ENCODE results near the gene ENGASE. TPM values are rescaled to one million over a fixed set of nuclear protein-coding genes. Genes with fewer than 3 reads are reported as not detected.
A peak's percentile ranks its signal among the peaks of the same experiment; 100 is the strongest.
"Not testable (repeated sequence)": the region's sequence is repeated elsewhere in the genome, so short reads cannot be mapped to it uniquely, and the experiment has no call there.

Gene ENGASE
- total and polyA plus RNA-seq, 7 experiments from 2014 or later = 3.8 to 214 (median 82.7) TPM

DNA sequence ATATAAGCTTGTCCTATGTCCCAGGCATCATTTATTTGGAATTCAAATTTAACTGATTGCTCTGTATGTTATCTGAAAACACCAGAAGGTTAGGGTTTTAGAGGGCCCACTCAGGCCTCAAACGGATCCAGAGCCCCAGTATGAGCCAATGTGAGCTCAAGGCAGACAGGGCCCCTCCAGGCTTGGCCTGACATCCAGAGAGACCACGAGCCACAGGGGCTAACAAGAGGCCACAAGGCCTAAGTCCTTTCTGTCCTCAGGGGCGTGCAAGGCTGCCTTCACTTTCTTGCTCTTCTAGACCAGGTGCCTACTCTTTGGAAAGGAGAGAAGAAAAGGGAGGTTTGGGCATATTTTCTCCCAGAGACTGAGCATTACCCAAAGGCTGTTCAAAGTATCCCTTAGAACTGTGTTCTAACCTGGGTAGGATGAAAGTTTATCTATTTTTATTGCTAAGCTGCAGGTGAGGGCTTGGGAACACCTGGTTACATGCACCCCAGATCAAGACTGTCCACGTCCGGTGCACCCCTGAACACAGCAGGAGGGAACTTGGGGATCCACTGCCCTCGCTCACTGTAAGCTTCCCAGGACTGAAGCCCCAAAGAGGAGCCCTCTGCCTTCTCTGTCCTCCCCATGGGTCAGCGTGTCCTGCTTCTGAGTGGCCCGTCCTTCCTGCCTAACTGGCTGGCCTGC is 1.5 kb upstream of the ENGASE start:
- Histone ChIP-seq H3K27me3 (ENCODE audit: control insufficient read depth in 2 of 2, insufficient read depth in 2 of 2, low read length in 2 of 2) (no peaks in the 10 kb centered on the region), H3K36me3 (ENCODE audit: control insufficient read depth in 2 of 3, insufficient read depth in 3 of 3, low read length in 3 of 3) (peaks cover 0 to 3% (median 0%) of the 10 kb centered on the region in 3 experiments), H3K4me3 (ENCODE audit: low read length) (no peak overlapping the region), H3K4me1 (ENCODE audit: control insufficient read depth in 2 of 2, insufficient read depth in 2 of 2, low read length in 2 of 2) (peaks cover 8 to 14% of the 10 kb centered on the region in 2 donors), H3K27ac (ENCODE audit: low read depth, low read length) (no peak overlapping the region), H3K9me3 (ENCODE audit: control insufficient read depth in 2 of 3, low read length in 3 of 3) (no peaks in the 10 kb centered on the region)
- Mint-ChIP-seq H3K4me1 (peaks cover 9 to 26% (median 18%) of the 10 kb centered on the region in 7 donors), H3K27me3 (peaks cover 0 to 4% (median 0%) of the 10 kb centered on the region in 5 donors), H3K36me3 (no peaks in the 10 kb centered on the region), H3K9me3 (no peaks in the 10 kb centered on the region), H3K27ac (no peak overlapping the region), H3K4me3 (peak overlapping the region in 3 of 10 donors; percentile 87 to 92 (median 90))
- ChIA-PET CTCF (interaction anchor here (0.6 to 3.0 kb wide), 5 partner anchors 10 to 207 kb away, joined by 3 to 11 read pairs (median 5); no protein-coding TSS in a partner anchor), POLR2A (no interaction called here)
- no peak for ATAC-seq
- DNase-seq = no peak
- intact Hi-C loops (cut with micrococcal nuclease) = loop anchor here in 1 of 2 donors (10.0 kb wide), 1 partner anchor 922 kb away; no protein-coding TSS in a partner anchor

DNA sequence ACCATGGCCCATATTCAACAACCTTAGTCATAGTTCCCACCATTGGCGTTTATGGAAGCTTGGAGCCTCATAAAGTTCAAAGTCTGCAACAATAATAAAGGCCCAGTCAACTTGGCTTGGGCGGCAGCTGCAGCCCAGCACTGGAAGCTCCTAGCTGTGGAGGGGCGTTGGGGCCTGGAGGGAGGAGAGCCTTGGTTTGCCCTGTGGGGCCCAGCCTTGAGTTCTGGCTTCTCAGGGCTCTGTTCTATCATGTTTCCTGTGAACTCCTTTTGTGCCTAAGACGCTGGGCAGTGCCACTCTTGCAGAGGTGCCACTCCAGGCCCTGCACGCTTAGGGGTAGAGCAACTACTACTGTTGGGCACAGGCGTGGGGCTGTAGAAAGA is 927 bp upstream of the ENGASE start:
- ChIA-PET POLR2A (no interaction called here), CTCF (interaction anchor here (0.6 to 3.0 kb wide), 6 partner anchors 8 to 208 kb away, joined by 3 to 11 read pairs (median 6); no protein-coding TSS in a partner anchor)
- Histone ChIP-seq H3K9me3 (ENCODE audit: control insufficient read depth in 2 of 3, low read length in 3 of 3) (no peaks in the 10 kb centered on the region), H3K4me3 (ENCODE audit: low read length) (peak overlapping the region; percentile 64), H3K36me3 (ENCODE audit: control insufficient read depth in 2 of 3, insufficient read depth in 3 of 3, low read length in 3 of 3) (peaks cover 0 to 9% (median 0%) of the 10 kb centered on the region in 3 experiments), H3K4me1 (ENCODE audit: control insufficient read depth in 2 of 2, insufficient read depth in 2 of 2, low read length in 2 of 2) (peaks cover 8 to 14% of the 10 kb centered on the region in 2 donors), H3K27ac (ENCODE audit: low read depth, low read length) (no peak overlapping the region), H3K27me3 (ENCODE audit: control insufficient read depth in 2 of 2, insufficient read depth in 2 of 2, low read length in 2 of 2) (no peaks in the 10 kb centered on the region)
- no peaks in the 10 kb centered on the region for H3K9me3 Mint-ChIP-seq
- peaks cover 0 to 4% (median 0%) of the 10 kb centered on the region in 5 donors for H3K27me3 Mint-ChIP-seq
- peak overlapping the region in 1 of 9 donors; percentile 14 for H3K27ac Mint-ChIP-seq
- H3K4me1 Mint-ChIP-seq = peaks cover 9 to 26% (median 18%) of the 10 kb centered on the region in 7 donors
- DNase-seq (no peak), ATAC-seq (no peak)
- H3K36me3 Mint-ChIP-seq = peaks cover 0 to 5% (median 0%) of the 10 kb centered on the region in 5 donors
- H3K4me3 Mint-ChIP-seq = peak overlapping the region in 8 of 10 donors; percentile 3 to 94 (median 86)
- intact Hi-C loops (cut with micrococcal nuclease) = loop anchor here in 1 of 2 donors (1.0 to 10.0 kb wide), 2 partner anchors 64 to 921 kb away; partner anchors contain the start of gene CANT1

DNA sequence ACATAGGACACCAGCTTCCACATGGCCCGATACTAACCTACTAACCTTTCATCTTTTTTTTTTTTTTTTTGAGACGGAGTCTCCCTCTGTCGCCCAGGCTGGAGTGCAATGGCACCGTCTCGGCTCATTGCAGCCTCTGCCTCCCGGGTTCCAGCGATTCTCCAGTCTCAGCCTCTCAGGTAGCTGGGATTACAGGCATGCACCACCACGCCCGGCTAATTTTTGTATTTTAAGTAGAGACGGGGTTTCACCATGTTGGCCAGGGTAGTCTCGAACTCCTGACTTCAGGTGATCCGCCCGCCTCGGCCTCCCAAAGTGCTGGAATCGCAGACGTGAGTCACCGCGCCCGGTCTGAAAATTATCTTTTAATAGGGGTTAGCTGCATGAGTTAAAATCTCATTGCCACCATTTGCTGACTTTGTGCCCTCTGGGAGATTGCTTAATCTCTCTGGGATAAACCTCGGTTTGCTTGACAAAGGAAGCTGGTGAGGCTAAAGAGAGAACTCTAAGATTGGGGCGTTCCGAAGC is 439 bp upstream of the ENGASE start:
- intact Hi-C loops (cut with micrococcal nuclease) = loop anchor here in 1 of 2 donors (1.0 to 10.0 kb wide), 2 partner anchors 65 to 921 kb away; partner anchors contain the start of gene CANT1
- Histone ChIP-seq H3K36me3 (ENCODE audit: control insufficient read depth in 2 of 3, insufficient read depth in 3 of 3, low read length in 3 of 3) (peaks cover 0 to 13% (median 0%) of the 10 kb centered on the region in 3 experiments), H3K27ac (ENCODE audit: low read depth, low read length) (peak overlapping the region; percentile 74), H3K4me1 (ENCODE audit: control insufficient read depth in 2 of 2, insufficient read depth in 2 of 2, low read length in 2 of 2) (peaks cover 8 to 14% of the 10 kb centered on the region in 2 donors), H3K4me3 (ENCODE audit: low read length) (peak overlapping the region; percentile 64)
- not testable (repeated sequence) for ATAC-seq; H3K27me3 Mint-ChIP-seq; DNase-seq; H3K36me3 Mint-ChIP-seq; H3K9me3 ChIP-seq (ENCODE audit: control insufficient read depth in 2 of 3, low read length in 3 of 3); H3K27me3 ChIP-seq (ENCODE audit: control insufficient read depth in 2 of 2, insufficient read depth in 2 of 2, low read length in 2 of 2); H3K9me3 Mint-ChIP-seq
- peak overlapping the region; percentile 69 to 94 (median 86) for H3K4me3 Mint-ChIP-seq
- H3K4me1 Mint-ChIP-seq = peaks cover 9 to 26% (median 18%) of the 10 kb centered on the region in 7 donors
- ChIA-PET POLR2A (interaction anchor here (0.6 to 1.0 kb wide), 3 partner anchors 15 to 1948 kb away, joined by 3 read pairs; no protein-coding TSS in a partner anchor), CTCF (interaction anchor here (0.6 to 3.0 kb wide), 7 partner anchors 9 to 318 kb away, joined by 3 to 11 read pairs (median 5); no protein-coding TSS in a partner anchor)
- H3K27ac Mint-ChIP-seq = peak overlapping the region; percentile 51 to 94 (median 79)

DNA sequence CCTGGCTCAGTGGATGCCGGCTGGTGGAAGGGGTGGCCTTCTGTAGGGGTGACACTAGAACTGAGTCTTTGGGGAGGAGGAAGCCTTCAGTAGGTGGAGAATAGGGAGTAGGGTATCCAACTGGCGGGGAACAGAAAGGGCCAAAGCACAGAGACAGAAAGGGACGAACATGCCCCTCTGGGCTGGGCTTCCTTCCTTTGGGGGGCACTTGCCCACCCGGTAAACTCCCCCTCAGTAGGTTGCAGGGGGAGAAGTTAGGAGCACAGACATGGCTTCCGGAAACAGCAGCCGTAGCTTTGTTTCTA is 774 bp downstream of the ENGASE start:
- Mint-ChIP-seq H3K9me3 (no peaks in the 10 kb centered on the region), H3K36me3 (peaks cover under 1 to 18% (median 3%) of the 10 kb centered on the region in 5 donors), H3K27me3 (peaks cover 0 to 2% (median 0%) of the 10 kb centered on the region in 5 donors), H3K27ac (peak overlapping the region; percentile 53 to 92 (median 88)), H3K4me3 (peak overlapping the region; percentile 85 to 95 (median 90)), H3K4me1 (peaks cover 9 to 26% (median 18%) of the 10 kb centered on the region in 7 donors)
- Histone ChIP-seq H3K4me3 (ENCODE audit: low read length) (peak overlapping the region; percentile 64), H3K36me3 (ENCODE audit: control insufficient read depth in 2 of 3, insufficient read depth in 3 of 3, low read length in 3 of 3) (peaks cover 0 to 26% (median 0%) of the 10 kb centered on the region in 3 experiments), H3K27ac (ENCODE audit: low read depth, low read length) (peak overlapping the region; percentile 74), H3K9me3 (ENCODE audit: control insufficient read depth in 2 of 3, low read length in 3 of 3) (no peaks in the 10 kb centered on the region), H3K4me1 (ENCODE audit: control insufficient read depth in 2 of 2, insufficient read depth in 2 of 2, low read length in 2 of 2) (peaks cover 8 to 14% of the 10 kb centered on the region in 2 donors), H3K27me3 (ENCODE audit: control insufficient read depth in 2 of 2, insufficient read depth in 2 of 2, low read length in 2 of 2) (no peaks in the 10 kb centered on the region)
- CTCF ChIA-PET = interaction anchor here (1.7 to 3.0 kb wide), 3 partner anchors 10 to 12 kb away, joined by 6 to 11 read pairs (median 10); no protein-coding TSS in a partner anchor
- intact Hi-C loops (cut with micrococcal nuclease) = loop anchor here in 1 of 2 donors (10.0 kb wide), 1 partner anchor 919 kb away; no protein-coding TSS in a partner anchor
- DNase-seq = peak in 6 of 9 donors; percentile 22 to 49 (median 44)
- POLR2A ChIA-PET = no interaction called here
- ATAC-seq = peak; percentile 23

DNA sequence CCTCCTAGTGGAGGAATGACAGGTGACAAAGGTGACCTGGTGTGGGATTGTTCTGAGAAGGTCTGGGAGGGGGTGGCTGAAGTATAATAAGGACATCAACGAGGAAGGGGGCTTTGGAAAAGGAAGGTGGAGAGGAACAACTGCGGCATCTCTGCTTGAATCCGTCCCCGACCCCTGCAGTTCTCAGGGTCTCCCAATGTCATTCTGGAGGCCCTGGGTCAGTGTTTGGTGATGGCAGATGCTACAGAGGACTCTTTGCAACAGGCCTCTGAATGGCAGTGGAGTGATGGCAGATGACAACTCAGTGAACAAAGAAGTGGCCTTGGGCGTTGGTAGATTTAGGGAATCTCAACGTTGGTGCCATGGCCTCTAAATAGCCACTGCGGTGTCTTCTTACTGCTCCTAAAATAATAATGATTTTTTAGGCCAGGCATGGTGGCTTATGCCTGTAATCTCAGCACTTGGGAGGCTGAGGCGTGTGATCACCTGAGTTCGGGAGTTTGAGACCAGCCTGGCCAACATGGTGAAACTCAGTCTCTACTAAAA is 1.3 kb downstream of the ENGASE start:
- POLR2A ChIA-PET = no interaction called here
- Histone ChIP-seq H3K4me1 (ENCODE audit: control insufficient read depth in 2 of 2, insufficient read depth in 2 of 2, low read length in 2 of 2) (peaks cover 8 to 14% of the 10 kb centered on the region in 2 donors), H3K27ac (ENCODE audit: low read depth, low read length) (peak overlapping the region; percentile 74), H3K9me3 (ENCODE audit: control insufficient read depth in 2 of 3, low read length in 3 of 3) (no peaks in the 10 kb centered on the region), H3K27me3 (ENCODE audit: control insufficient read depth in 2 of 2, insufficient read depth in 2 of 2, low read length in 2 of 2) (no peaks in the 10 kb centered on the region), H3K4me3 (ENCODE audit: low read length) (peak overlapping the region; percentile 64), H3K36me3 (ENCODE audit: control insufficient read depth in 2 of 3, insufficient read depth in 3 of 3, low read length in 3 of 3) (peaks cover 0 to 31% (median 0%) of the 10 kb centered on the region in 3 experiments)
- Mint-ChIP-seq H3K27ac (peak overlapping the region; percentile 53 to 92 (median 88)), H3K27me3 (no peaks in the 10 kb centered on the region), H3K36me3 (peaks cover 5 to 23% (median 6%) of the 10 kb centered on the region in 5 donors), H3K4me1 (peaks cover 9 to 26% (median 18%) of the 10 kb centered on the region in 7 donors), H3K4me3 (peak overlapping the region; percentile 85 to 95 (median 90)), H3K9me3 (no peaks in the 10 kb centered on the region)
- intact Hi-C loops (cut with micrococcal nuclease) = loop anchor here in 1 of 2 donors (10.0 kb wide), 1 partner anchor 919 kb away; no protein-coding TSS in a partner anchor
- DNase-seq = no peak
- ATAC-seq = no peak
- CTCF ChIA-PET = interaction anchor here (3.0 kb wide), 1 partner anchor 12 kb away, joined by 11 read pairs; no protein-coding TSS in a partner anchor

DNA sequence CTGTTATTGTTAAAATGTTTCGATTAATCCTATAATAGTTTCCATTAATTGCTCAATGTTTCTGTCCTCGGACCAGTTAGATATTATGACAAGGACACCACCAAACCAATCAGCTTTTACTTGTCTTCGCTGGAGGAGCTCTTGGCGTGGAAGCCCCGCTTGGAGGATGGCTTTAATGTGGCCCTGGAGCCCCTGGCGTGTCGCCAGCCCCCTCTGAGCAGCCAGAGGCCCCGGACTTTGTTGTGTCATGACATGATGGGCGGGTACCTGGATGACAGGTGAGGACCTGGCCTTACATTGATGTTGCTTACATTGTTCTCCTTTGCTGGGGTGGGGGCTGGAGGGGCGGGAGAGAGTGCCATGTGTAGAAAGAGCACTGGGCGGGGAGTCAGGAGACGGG is 3.0 kb downstream of the ENGASE start:
- no peak for DNase-seq
- Mint-ChIP-seq H3K36me3 (peaks cover 5 to 27% (median 6%) of the 10 kb centered on the region in 5 donors), H3K9me3 (no peaks in the 10 kb centered on the region), H3K4me1 (peaks cover 14 to 26% (median 18%) of the 10 kb centered on the region in 7 donors), H3K27me3 (no peaks in the 10 kb centered on the region), H3K27ac (peak overlapping the region in 3 of 9 donors; percentile 5 to 17 (median 9)), H3K4me3 (no peak overlapping the region)
- intact Hi-C loops (cut with micrococcal nuclease) = loop anchor here in 1 of 2 donors (10.0 kb wide), 1 partner anchor 917 kb away; no protein-coding TSS in a partner anchor
- ATAC-seq = no peak
- H3K27ac ChIP-seq (ENCODE audit: low read depth, low read length) = peak overlapping the region; percentile 21
- no peak overlapping the region for H3K4me3 ChIP-seq (ENCODE audit: low read length)
- ChIA-PET POLR2A (no interaction called here), CTCF (no interaction called here)
- no peaks in the 10 kb centered on the region for H3K9me3 ChIP-seq (ENCODE audit: control insufficient read depth in 2 of 3, low read length in 3 of 3)
- no peaks in the 10 kb centered on the region for H3K27me3 ChIP-seq (ENCODE audit: control insufficient read depth in 2 of 2, insufficient read depth in 2 of 2, low read length in 2 of 2)
- peaks cover 8 to 14% of the 10 kb centered on the region in 2 donors for H3K4me1 ChIP-seq (ENCODE audit: control insufficient read depth in 2 of 2, insufficient read depth in 2 of 2, low read length in 2 of 2)
- peaks cover 0 to 45% (median under 1%) of the 10 kb centered on the region in 3 experiments for H3K36me3 ChIP-seq (ENCODE audit: control insufficient read depth in 2 of 3, insufficient read depth in 3 of 3, low read length in 3 of 3)

Data from naive thymus-derived CD4-positive, alpha-beta T cell (primary cell).